ENCODE measurements around the gene PLCH1.

DNA sequence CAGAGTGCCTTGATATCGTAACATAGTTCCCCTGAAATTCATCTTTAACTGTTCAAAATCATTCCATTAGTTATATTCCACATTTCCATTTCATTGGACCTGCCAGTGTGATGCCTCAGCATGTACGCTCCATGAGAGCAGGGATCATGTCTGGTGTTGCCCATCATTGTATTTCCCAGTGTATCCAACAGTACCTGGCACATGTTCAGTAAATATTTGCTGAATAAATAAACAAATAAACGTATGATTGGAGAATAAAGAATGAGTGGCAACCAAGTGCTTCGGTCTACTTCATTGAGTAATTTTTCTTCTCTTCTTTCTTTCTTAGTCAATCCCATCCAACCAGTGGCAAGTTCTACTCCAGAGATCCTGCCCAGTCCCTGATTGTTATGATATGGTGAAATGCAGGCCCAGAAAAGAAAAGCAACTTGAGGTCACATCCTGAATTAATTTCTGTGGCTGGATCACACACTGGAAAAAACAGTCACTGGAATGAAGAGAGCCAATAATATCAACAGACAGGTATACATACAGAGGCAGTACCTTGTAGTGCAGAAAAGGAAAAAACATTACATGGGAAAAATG lies 101.2 kb downstream of the PLCH1 start:
- TF ChIP-seq RAD21 (CRISPR knock-in tag; conservative IDR thresholded peaks at IDR 0.05 in 1 of 2, IDR thresholded peaks at IDR 0.05 in 1 of 2) (no peak), JUNB (CRISPR knock-in tag; conservative IDR thresholded peaks at IDR 0.05) (no peak), NRF1 (conservative IDR thresholded peaks at IDR 0.05 in 1 of 2, IDR thresholded peaks at IDR 0.05 in 1 of 2) (no peak), HMG20A (CRISPR knock-in tag; conservative IDR thresholded peaks at IDR 0.05) (no peak), FOXK2 (conservative IDR thresholded peaks at IDR 0.05 in 1 of 2, IDR thresholded peaks at IDR 0.05 in 1 of 2; ENCODE audit: low read depth in 2 of 2) (no peak), CBFA2T3 (IDR thresholded peaks at IDR 0.05) (no peak), RCOR1 (IDR thresholded peaks at IDR 0.05; ENCODE audit: borderline replicate concordance in 1 of 2, low read depth in 2 of 2, low read length in 2 of 2) (no peak), MNT (conservative IDR thresholded peaks at IDR 0.05) (no peak), CTCF (IDR thresholded peaks at IDR 0.05 in 2 of 3, conservative IDR thresholded peaks at IDR 0.05 in 1 of 3; ENCODE audit: insufficient read depth in 2 of 3, low read depth in 1 of 3, low read length in 3 of 3) (no peak), YY1 (IDR thresholded peaks at IDR 0.05; ENCODE audit: borderline replicate concordance in 1 of 3, control insufficient read depth in 1 of 3, extremely low read depth in 1 of 3, insufficient read depth in 3 of 3, insufficient read length in 1 of 3, insufficient replicate concordance in 2 of 3, low read depth in 1 of 3, low read length in 2 of 3) (no peak), CAMTA2 (CRISPR knock-in tag; conservative IDR thresholded peaks at IDR 0.05) (no peak), POLR2A (conservative IDR thresholded peaks at IDR 0.05) (no peak)
- TF ChIP-seq, protein P1, sequence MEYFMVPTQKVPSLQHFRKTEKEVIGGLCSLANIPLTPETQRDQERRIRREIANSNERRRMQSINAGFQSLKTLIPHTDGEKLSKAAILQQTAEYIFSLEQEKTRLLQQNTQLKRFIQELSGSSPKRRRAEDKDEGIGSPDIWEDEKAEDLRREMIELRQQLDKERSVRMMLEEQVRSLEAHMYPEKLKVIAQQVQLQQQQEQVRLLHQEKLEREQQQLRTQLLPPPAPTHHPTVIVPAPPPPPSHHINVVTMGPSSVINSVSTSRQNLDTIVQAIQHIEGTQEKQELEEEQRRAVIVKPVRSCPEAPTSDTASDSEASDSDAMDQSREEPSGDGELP (CRISPR knock-in tag; IDR thresholded peaks at IDR 0.05; ENCODE audit: borderline replicate concordance), result no peak
- TF ChIP-seq, protein P2, sequence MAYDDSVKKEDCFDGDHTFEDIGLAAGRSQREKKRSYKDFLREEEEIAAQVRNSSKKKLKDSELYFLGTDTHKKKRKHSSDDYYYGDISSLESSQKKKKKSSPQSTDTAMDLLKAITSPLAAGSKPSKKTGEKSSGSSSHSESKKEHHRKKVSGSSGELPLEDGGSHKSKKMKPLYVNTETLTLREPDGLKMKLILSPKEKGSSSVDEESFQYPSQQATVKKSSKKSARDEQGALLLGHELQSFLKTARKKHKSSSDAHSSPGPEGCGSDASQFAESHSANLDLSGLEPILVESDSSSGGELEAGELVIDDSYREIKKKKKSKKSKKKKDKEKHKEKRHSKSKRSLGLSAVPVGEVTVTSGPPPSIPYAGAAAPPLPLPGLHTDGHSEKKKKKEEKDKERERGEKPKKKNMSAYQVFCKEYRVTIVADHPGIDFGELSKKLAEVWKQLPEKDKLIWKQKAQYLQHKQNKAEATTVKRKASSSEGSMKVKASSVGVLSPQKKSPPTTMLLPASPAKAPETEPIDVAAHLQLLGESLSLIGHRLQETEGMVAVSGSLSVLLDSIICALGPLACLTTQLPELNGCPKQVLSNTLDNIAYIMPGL (CRISPR knock-in tag; IDR thresholded peaks at IDR 0.05), result no peak

Measured in K562 (cell line).